ENCODE data around the gene FMN2.

GRCh38 chr1:240199758-240200645, 108.3 kb downstream of the FMN2 start:
- TF ChIP-seq, protein P1, sequence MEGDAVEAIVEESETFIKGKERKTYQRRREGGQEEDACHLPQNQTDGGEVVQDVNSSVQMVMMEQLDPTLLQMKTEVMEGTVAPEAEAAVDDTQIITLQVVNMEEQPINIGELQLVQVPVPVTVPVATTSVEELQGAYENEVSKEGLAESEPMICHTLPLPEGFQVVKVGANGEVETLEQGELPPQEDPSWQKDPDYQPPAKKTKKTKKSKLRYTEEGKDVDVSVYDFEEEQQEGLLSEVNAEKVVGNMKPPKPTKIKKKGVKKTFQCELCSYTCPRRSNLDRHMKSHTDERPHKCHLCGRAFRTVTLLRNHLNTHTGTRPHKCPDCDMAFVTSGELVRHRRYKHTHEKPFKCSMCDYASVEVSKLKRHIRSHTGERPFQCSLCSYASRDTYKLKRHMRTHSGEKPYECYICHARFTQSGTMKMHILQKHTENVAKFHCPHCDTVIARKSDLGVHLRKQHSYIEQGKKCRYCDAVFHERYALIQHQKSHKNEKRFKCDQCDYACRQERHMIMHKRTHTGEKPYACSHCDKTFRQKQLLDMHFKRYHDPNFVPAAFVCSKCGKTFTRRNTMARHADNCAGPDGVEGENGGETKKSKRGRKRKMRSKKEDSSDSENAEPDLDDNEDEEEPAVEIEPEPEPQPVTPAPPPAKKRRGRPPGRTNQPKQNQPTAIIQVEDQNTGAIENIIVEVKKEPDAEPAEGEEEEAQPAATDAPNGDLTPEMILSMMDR (conservative IDR thresholded peaks at IDR 0.05), result no peak
- no peak for TF ChIP-seq ZFX (IDR thresholded peaks at IDR 0.05)
